Measurements from ENCODE around the gene RNASE12. TPM values are rescaled to one million over a fixed set of nuclear protein-coding genes. Genes with fewer than 3 reads are reported as not detected.

Gene RNASE12
- total and polyA plus RNA-seq, 2 experiments from 2014 or later, result not detected

GRCh38 chr14:20555845-20556244 lies 35.3 kb downstream of the RNASE12 start:
- Histone ChIP-seq H3K4me3 (no peak overlapping the region), H3K9me2 (ENCODE audit: insufficient read depth) (no peaks in the 10 kb centered on the region), H3F3A (ENCODE audit: insufficient read depth) (no peaks in the 10 kb centered on the region), H3K36me3 (ENCODE audit: low read depth) (no peaks in the 10 kb centered on the region), H3K4me1 (ENCODE audit: insufficient read depth) (no peaks in the 10 kb centered on the region), H3K9me3 (ENCODE audit: low read depth) (no peaks in the 10 kb centered on the region), H3K79me2 (ENCODE audit: insufficient read depth) (no peaks in the 10 kb centered on the region), H3K4me2 (ENCODE audit: unreplicated experiment) (no peak overlapping the region), H4K20me1 (ENCODE audit: insufficient read depth) (no peaks in the 10 kb centered on the region), H3K27ac (no peak overlapping the region), H3K27me3 (replicated peaks; ENCODE audit: insufficient read depth) (no peaks in the 10 kb centered on the region; the same call in 1 of the 2 replicates), H2AFZ (no peak overlapping the region), H3K9ac (no peak overlapping the region)
- 58 to 59% methylated on average over 3 of the region's 3 CpGs for WGBS, 2 experiments (ENCODE audit: low coverage in 1 of 2, low lambda C conversion rate in 2 of 2, missing lambda C conversion rate in 2 of 2)
- no peak for DNase-seq
- no peak for TF ChIP-seq EZH2 (IDR thresholded peaks at IDR 0.05; ENCODE audit: insufficient read depth, poor library complexity, severe bottlenecking)
- TF ChIP-seq EZH2phosphoT487 (IDR thresholded peaks at IDR 0.05; ENCODE audit: insufficient read depth, low read depth), result no peak
- in situ Hi-C loops (cut with MboI), result no loop called here

GRCh38 chr14:20553024-20553423 lies 38.2 kb downstream of the RNASE12 start:
- Histone ChIP-seq H3K4me3 (no peak overlapping the region), H4K20me1 (ENCODE audit: insufficient read depth) (no peaks in the 10 kb centered on the region), H3K9ac (no peak overlapping the region), H3K4me2 (ENCODE audit: unreplicated experiment) (no peak overlapping the region), H3F3A (ENCODE audit: insufficient read depth) (no peaks in the 10 kb centered on the region), H2AFZ (no peak overlapping the region), H3K79me2 (ENCODE audit: insufficient read depth) (no peaks in the 10 kb centered on the region), H3K27ac (no peak overlapping the region), H3K9me3 (ENCODE audit: low read depth) (no peaks in the 10 kb centered on the region), H3K9me2 (ENCODE audit: insufficient read depth) (no peaks in the 10 kb centered on the region), H3K4me1 (ENCODE audit: insufficient read depth) (no peaks in the 10 kb centered on the region), H3K36me3 (ENCODE audit: low read depth) (no peaks in the 10 kb centered on the region), H3K27me3 (replicated peaks; ENCODE audit: insufficient read depth) (no peaks in the 10 kb centered on the region; the same call in 1 of the 2 replicates)
- no peak for DNase-seq
- in situ Hi-C loops (cut with MboI), result no loop called here
- TF ChIP-seq EZH2 (IDR thresholded peaks at IDR 0.05; ENCODE audit: insufficient read depth, poor library complexity, severe bottlenecking), result no peak
- TF ChIP-seq EZH2phosphoT487 (IDR thresholded peaks at IDR 0.05; ENCODE audit: insufficient read depth, low read depth), result no peak

- H2AFZ ChIP-seq, result no peak overlapping the region
- H3K27ac ChIP-seq, result no peak overlapping the region
- TF ChIP-seq EZH2 (IDR thresholded peaks at IDR 0.05; ENCODE audit: insufficient read depth, poor library complexity, severe bottlenecking) (no peak), EZH2phosphoT487 (IDR thresholded peaks at IDR 0.05; ENCODE audit: insufficient read depth, low read depth) (no peak)
- in situ Hi-C loops (cut with MboI), result no loop called here
- no peaks in the 10 kb centered on the region for H3K9me3 ChIP-seq (ENCODE audit: low read depth)
- no peak overlapping the region for H3K4me2 ChIP-seq (ENCODE audit: unreplicated experiment)
- H3K4me3 ChIP-seq, result no peak overlapping the region
- no peaks in the 10 kb centered on the region for H3K4me1 ChIP-seq (ENCODE audit: insufficient read depth)
- no peaks in the 10 kb centered on the region for H3K36me3 ChIP-seq (ENCODE audit: low read depth)
- H3F3A ChIP-seq (ENCODE audit: insufficient read depth), result no peaks in the 10 kb centered on the region
- H4K20me1 ChIP-seq (ENCODE audit: insufficient read depth), result no peaks in the 10 kb centered on the region
- no peaks in the 10 kb centered on the region for H3K9me2 ChIP-seq (ENCODE audit: insufficient read depth)
- H3K27me3 ChIP-seq (replicated peaks; ENCODE audit: insufficient read depth), result peaks cover under 1% of the 10 kb centered on the region; the same call in 1 of the 2 replicates
- H3K79me2 ChIP-seq (ENCODE audit: insufficient read depth), result no peaks in the 10 kb centered on the region
- H3K9ac ChIP-seq, result no peak overlapping the region
- no peak for DNase-seq
- WGBS, 2 experiments (ENCODE audit: low coverage in 1 of 2, low lambda C conversion rate in 2 of 2, missing lambda C conversion rate in 2 of 2), result 40 to 50% methylated on average over 3 of the region's 3 CpGs
These were observed 39.6 kb downstream of the RNASE12 start for GRCh38 chr14:20551606-20552005.

GRCh38 chr14:20550926-20551325 lies 40.2 kb downstream of the RNASE12 start:
- H3K9ac ChIP-seq, result no peak overlapping the region
- no peaks in the 10 kb centered on the region for H3F3A ChIP-seq (ENCODE audit: insufficient read depth)
- TF ChIP-seq EZH2 (IDR thresholded peaks at IDR 0.05; ENCODE audit: insufficient read depth, poor library complexity, severe bottlenecking) (no peak), EZH2phosphoT487 (IDR thresholded peaks at IDR 0.05; ENCODE audit: insufficient read depth, low read depth) (no peak)
- WGBS, 2 experiments (ENCODE audit: low coverage in 1 of 2, low lambda C conversion rate in 2 of 2, missing lambda C conversion rate in 2 of 2), result 73 to 86% methylated on average over 2 of the region's 2 CpGs
- H3K79me2 ChIP-seq (ENCODE audit: insufficient read depth), result no peaks in the 10 kb centered on the region
- H3K9me2 ChIP-seq (ENCODE audit: insufficient read depth), result no peaks in the 10 kb centered on the region
- no peaks in the 10 kb centered on the region for H3K36me3 ChIP-seq (ENCODE audit: low read depth)
- H3K9me3 ChIP-seq (ENCODE audit: low read depth), result no peaks in the 10 kb centered on the region
- H3K4me1 ChIP-seq (ENCODE audit: insufficient read depth), result no peaks in the 10 kb centered on the region
- H3K27ac ChIP-seq, result no peak overlapping the region
- DNase-seq, result no peak
- H2AFZ ChIP-seq, result no peak overlapping the region
- H4K20me1 ChIP-seq (ENCODE audit: insufficient read depth), result no peaks in the 10 kb centered on the region
- H3K4me2 ChIP-seq (ENCODE audit: unreplicated experiment), result no peak overlapping the region
- no peak overlapping the region for H3K4me3 ChIP-seq
- H3K27me3 ChIP-seq (replicated peaks; ENCODE audit: insufficient read depth), result peaks cover 8% of the 10 kb centered on the region; the same call in 1 of the 2 replicates
- in situ Hi-C loops (cut with MboI), result no loop called here

Measured in GM23248 (cell line).